ENCODE results near the gene ZNF57.
A peak's percentile ranks its signal among the peaks of the same experiment; 100 is the strongest.
"Not testable (repeated sequence)": the region's sequence is repeated elsewhere in the genome, so short reads cannot be mapped to it uniquely, and the experiment has no call there.

The ZNF57 gene

GRCh38 chr19:2900296-2901252 lies at the start of gene ZNF57:
TSS of gene ZNF57 (plus strand) at chr19:2900928. CDS start at chr19:2901046, 118 bp downstream.
- peak; percentile 98 for DNase-seq

GRCh38 chr19:2852598-2852997 lies 48.1 kb upstream of the ZNF57 start:
- DNase-seq: no peak

- no peak for DNase-seq
Observed at GRCh38 chr19:2853015-2853606, 47.6 kb upstream of the ZNF57 start.

- no peak for DNase-seq
Observed at GRCh38 chr19:2854849-2855248, 45.9 kb upstream of the ZNF57 start.

GRCh38 chr19:2856457-2857050 lies 44.2 kb upstream of the ZNF57 start:
- DNase-seq: no peak

- no peak for DNase-seq
Observed at GRCh38 chr19:2858864-2859263, 41.9 kb upstream of the ZNF57 start.

- DNase-seq: no peak
Observed at GRCh38 chr19:2863816-2864215, 36.9 kb upstream of the ZNF57 start.

GRCh38 chr19:2865334-2866100 lies 35.2 kb upstream of the ZNF57 start:
- no peak for DNase-seq

- DNase-seq: no peak
Observed at GRCh38 chr19:2866495-2867024, 34.2 kb upstream of the ZNF57 start.

- no peak for DNase-seq
Observed at GRCh38 chr19:2867025-2867991, 33.4 kb upstream of the ZNF57 start, which contains the start of gene ZNF556. TSS of gene ZNF556 (plus strand) at chr19:2867335. CDS start at chr19:2867422, 87 bp downstream.

GRCh38 chr19:2869618-2870017 lies 31.1 kb upstream of the ZNF57 start:
- DNase-seq: no peak

- not testable (repeated sequence) for DNase-seq
Observed at GRCh38 chr19:2872175-2872574, 28.6 kb upstream of the ZNF57 start.

GRCh38 chr19:2877398-2878331 lies 23.1 kb upstream of the ZNF57 start:
- DNase-seq: no peak

GRCh38 chr19:2883686-2884439 lies 16.9 kb upstream of the ZNF57 start:
- DNase-seq: no peak

- DNase-seq: no peak
Observed at GRCh38 chr19:2885736-2886135, 15.0 kb upstream of the ZNF57 start.

GRCh38 chr19:2887391-2887914 lies 13.3 kb upstream of the ZNF57 start:
- DNase-seq: peak; percentile 28

GRCh38 chr19:2888731-2889224 lies 11.9 kb upstream of the ZNF57 start:
- no peak for DNase-seq

- not testable (repeated sequence) for DNase-seq
Observed at GRCh38 chr19:2890531-2890930, 10.2 kb upstream of the ZNF57 start.

GRCh38 chr19:2896694-2897093 lies 4.0 kb upstream of the ZNF57 start:
- no peak for DNase-seq
